ENCODE results near the gene LRRC38.
"Not testable (repeated sequence)": the region's sequence is repeated elsewhere in the genome, so short reads cannot be mapped to it uniquely, and the experiment has no call there.

Gene LRRC38, protein sequence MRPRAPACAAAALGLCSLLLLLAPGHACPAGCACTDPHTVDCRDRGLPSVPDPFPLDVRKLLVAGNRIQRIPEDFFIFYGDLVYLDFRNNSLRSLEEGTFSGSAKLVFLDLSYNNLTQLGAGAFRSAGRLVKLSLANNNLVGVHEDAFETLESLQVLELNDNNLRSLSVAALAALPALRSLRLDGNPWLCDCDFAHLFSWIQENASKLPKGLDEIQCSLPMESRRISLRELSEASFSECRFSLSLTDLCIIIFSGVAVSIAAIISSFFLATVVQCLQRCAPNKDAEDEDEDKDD

DNA sequence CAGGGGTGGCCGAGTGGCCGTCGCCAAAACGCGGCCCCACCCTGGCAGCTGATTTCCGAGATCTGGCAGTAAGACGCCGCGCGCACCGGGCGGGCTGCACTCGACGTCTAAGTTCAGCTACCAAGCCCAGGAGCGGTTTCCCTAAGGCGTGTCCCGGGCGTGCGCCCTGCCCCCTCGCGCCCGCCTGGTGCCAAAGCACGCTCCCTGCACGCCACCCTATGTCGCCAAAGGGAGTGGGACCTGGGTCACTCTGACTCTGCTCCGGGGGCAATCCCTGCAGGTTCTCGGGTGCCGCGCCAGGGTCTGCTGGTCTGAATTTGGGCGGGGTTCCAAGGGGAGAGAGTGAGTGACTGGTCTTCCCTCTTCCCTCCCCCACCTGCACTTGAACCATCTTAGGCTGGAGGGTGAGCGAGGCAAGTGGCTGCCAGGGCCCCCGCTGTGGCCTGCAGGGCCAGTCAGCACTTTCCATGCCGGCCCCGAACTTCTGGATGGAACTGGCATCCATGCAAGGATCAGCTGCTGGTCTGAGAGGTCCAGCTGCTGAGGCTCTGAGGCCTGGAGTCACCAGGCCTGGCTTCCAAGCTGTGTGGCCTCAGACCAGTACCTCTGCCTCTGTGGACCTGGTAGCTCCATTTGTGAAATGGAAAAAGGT lies at the start of gene LRRC38:
TSS of gene LRRC38 (minus strand) at position 109 of the 652 bp plus-strand sequence. CDS start 410 bp downstream, outside the sequence.
- no peak for DNase-seq (ENCODE audit: low read depth)

DNA sequence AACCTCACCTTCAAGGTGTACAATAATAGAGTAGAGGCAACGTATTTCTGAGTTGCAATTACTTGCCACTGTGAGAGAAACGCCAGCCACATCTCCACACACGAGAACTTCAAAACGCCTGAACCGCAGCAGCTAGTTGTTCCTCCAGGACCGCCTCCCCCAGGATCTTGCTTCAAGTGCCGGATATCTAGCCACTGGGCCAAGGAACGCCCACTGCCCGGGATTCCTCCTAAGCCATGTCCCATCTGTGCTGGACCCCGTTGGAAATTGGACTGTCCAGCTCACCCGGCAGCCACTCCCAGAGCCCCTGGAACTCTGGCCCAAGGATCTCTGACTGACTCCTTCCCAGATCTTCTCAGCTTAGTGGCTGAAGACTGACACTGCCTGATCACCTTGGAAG lies 49.2 kb upstream of the LRRC38 start:
- DNase-seq (ENCODE audit: low read depth) = not testable (repeated sequence)

DNA sequence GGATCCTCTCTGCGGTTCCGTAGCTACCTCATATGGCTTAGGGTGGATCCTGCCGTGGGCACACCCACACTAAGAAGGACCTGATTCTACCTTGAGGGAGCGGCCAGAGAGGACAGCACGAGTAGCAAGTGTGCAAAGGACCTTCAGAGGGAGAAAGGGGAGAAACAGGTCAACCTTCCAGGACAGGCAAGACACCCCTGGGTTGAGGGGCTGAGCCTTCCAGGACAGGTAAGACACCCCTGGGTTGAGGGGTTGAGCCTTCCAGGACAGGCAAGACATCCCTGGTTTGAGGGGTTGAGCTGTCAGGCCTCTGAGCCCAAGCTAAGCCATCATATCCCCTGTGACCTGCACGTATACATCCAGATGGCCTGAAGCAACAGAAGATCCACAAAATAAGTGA lies 46.7 kb upstream of the LRRC38 start:
- no peak for DNase-seq (ENCODE audit: low read depth)

DNA sequence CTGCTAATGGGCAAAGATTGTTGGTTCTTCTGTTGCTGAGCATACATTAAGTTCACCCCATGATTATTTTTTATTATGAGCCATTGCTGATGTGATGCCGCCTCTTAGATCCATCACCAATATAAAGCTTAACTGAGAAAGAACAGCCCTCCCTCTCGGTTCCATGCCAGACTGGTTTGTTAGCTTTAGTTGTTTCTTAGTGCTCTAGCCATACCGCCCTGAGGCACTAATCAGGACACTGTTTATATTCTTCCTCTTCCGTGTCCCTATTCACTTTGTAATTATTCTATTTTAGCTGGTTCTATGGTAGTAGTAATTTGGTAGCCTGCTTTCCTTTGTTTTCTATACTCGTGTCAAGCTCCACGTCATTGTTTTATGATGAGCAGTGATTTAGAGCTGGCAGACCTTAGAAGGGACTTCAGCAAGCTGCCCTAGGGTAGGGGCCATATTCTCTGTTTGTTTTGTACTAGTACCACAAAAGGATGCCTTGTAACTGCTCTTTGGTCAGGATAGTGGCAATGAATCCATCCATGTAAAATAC lies 42.5 kb upstream of the LRRC38 start:
- no peak for DNase-seq (ENCODE audit: low read depth)

DNA sequence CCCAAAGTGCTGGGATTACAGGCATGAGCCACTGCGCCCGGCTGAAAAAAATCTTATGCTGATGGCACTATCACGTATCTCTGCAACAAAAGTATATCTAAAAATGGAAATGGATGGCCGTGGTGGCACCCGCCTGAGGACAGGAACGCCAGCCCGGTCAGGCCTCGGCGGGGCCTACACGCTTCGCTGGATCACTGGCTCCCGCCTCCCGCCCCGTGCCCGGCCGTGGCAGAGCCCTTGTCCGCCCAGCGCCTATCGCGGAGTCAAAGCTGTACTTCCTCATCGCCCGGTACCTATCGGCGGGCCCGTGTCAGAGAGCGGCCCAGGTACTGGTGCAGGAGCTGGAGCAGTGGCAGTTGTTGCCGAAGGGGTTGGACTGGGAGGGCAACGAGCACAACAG lies 41.0 kb upstream of the LRRC38 start:
- DNase-seq (ENCODE audit: low read depth) = no peak

DNA sequence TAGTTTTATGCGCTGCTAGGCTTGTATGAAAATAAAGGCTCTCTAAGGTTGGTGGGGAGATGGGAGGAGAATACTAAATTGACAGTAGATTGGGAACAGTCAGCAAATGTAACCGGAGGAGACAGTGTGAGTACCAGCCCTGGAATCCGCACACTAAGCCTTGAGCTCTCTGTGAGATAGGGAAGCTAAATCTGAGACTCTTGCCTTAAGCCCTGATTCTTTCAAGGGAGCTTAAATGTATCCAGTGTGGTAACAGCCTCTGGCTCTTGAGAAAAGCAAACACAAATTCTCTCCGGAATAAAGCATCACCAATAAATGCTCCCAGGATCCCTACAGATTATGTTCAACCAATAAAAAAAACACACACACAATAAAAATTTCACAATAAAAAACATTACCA lies 36.9 kb upstream of the LRRC38 start:
- no peak for DNase-seq (ENCODE audit: low read depth)

DNA sequence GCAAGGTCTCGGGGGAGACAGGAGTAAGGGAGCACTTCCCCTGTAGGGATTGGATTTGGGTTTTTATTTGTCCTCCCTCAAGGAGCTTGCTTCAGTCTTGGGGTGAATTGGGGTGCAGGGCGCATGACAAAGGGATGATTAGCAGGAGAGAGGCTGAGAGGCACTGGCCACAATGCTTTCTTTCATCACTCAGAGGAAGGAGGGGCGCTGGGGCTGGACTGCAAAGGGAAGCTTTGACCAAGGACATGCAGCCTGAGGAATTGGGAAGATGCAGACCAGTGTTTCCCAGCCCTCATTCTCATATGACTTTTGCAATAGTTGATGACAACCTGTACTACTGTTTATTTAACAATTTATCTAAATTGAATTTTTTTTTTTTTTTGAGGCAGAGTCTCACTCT lies 35.7 kb upstream of the LRRC38 start:
- no peak for DNase-seq (ENCODE audit: low read depth)

DNA sequence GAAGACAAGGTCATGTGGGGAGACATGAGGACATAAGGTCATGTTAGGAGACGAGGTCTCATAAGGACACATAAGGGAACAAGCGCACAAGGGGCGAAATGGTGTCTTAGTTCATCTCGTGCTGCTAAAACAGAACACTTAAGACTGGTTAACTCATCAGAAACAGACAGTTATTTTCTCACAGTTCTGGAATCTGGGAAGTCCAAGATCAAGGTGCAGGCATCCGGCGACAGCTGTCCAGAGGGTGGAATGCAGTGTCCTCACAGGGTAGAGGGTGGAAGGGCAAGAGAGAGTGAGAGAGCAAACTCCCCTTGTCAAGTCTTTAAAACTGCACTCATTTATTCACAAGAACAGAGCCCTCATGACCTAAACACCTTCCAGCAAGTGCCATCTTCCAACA lies 35.2 kb upstream of the LRRC38 start:
- DNase-seq (ENCODE audit: low read depth) = no peak

DNA sequence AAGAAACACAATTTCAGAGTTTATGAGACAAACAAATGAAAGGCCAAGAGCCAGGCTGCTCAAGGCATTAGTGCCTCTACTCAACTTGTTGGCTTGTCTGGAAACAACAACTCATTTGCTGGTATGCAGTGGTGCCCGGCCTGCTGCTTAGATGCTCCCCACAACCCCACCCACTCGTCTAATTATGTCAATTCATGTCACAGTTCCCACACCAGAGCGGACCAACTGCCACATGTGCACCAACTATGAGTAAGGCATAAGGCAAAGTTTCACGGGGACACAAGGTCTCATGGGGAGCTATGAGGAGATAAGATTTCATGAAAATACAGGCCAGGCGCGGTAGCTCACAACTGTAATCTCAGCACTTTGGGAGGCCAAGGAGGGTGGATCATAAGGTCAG lies 34.5 kb upstream of the LRRC38 start:
- no peak for DNase-seq (ENCODE audit: low read depth)

DNA sequence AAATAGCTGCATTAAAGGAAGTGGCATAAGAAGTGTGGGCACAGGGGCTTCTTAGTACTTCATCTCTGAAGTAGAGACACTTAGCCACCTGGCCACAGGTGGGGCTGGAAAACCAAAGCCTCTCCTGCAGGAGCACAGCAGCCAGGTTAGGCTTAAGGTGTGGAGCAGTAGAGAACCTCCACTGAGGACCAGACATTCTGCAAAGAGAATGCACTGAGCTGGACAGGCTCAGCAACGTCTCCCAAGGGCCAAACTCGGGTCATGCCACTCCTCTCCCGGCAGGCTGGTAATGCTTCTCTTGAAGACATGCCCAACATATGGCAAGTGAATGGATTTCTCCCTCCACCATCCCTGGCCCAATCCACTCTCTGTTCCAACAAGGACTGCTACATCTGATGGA lies 33.0 kb upstream of the LRRC38 start:
- no peak for DNase-seq (ENCODE audit: low read depth)

DNA sequence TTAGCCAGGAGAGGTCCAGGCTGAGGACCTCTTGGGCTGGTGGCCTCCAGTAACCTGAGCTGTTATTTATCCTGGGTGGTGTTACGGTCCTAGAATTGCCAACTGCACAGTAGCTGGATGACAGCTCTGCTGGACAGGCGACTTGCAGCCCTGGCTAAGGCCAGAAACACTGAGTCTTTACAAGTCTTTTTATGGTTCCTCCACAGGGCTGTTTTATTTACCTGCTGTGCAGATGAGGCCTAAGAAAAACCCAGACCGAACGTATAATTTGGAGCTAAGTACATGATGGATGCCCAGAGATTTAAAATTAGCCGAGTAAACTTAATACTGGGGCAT lies 30.4 kb upstream of the LRRC38 start:
- DNase-seq (ENCODE audit: low read depth) = no peak

DNA sequence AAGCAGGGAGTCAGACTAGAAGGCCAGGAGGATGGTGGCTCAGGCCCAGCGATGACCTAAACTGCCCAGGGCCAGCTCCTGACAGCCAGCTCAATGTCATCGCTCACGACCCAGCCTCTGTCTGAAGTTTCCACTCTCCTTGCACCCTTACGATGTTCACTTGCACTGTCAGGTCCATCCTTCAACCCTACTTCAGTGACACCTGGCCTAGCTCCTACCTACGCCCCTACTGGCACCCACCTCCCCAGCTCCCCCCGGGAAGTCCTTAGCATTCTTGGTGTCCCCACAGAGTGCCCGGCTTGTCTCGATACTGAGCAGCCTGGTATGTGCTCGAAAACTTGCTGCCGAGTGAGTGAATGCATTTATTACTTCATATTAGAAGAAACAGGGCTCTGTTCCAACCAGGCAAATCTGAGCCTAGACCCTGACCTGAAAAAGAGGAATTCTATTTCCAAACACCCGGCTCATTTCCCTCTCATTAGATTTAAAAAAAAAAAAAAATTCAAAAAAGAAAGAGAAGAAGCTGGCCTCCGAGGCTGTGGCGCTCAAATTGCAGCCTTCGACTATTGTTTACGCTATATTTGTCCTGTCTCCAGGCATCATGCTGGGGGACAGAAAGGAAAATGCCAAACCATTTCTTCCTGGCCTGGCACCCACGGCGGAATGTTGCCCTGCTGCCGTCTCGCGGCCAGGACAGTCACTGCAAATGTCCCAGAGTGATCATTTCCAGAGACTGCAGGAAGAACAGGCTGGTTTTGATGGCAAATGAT lies 29.8 kb upstream of the LRRC38 start:
- no peak for DNase-seq (ENCODE audit: low read depth)

DNA sequence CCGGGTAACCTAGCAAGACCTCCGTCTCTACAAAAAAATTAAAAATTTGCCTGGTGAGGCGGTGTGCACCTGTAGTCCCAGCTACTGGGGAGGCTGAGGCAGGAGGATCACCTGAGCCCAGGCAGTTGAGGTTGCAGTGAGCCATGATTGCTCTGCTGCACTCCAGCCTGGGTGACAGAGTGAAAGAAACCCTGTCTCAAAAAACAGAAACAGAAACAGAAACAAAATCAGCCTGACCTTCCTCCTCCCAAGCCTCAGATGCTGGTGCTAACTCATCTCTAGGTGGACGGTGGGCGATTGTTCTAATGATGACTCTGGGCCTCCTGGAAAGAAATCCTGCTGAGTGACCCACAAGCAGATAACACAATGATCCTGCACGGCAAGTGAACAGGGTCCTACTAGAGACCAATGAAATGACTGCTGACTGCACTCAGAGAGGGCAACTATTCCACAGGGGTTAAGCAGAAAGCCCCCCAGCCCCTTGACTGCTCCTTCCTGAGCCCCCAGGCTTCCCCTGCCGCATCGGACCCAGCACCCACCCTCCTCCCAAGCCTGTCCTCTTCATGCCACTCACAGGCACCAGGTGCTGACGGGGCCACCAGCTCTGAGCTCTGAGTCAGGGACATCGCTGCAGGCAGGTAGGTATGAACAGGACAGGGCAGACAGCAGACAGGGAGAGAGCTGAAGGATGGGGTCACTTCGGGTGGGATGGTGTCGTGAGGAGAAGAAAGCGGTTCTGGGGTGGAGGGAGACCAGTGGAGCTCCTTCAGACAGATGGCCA lies 27.8 kb upstream of the LRRC38 start:
- no peak for DNase-seq (ENCODE audit: low read depth)

DNA sequence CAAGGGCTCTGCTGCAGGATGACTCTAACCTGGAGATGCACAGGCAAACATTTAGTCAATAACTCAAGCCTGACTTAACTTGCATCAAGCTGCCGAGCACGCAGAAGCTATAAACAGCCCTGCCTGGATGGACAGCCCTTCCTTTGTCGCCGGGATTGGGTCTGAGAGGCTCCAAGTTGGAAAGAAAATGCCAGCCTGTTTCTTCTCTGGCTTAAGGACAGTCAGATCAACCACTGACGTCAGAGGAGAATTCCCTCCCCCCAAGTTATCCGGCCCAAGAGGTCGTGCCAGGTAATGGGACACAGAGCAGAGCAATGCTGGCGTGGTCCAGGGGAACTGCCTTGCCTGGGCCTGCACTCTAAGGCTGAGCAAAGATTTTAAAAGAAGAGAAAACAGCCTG lies 27.1 kb upstream of the LRRC38 start:
- DNase-seq (ENCODE audit: low read depth) = no peak

DNA sequence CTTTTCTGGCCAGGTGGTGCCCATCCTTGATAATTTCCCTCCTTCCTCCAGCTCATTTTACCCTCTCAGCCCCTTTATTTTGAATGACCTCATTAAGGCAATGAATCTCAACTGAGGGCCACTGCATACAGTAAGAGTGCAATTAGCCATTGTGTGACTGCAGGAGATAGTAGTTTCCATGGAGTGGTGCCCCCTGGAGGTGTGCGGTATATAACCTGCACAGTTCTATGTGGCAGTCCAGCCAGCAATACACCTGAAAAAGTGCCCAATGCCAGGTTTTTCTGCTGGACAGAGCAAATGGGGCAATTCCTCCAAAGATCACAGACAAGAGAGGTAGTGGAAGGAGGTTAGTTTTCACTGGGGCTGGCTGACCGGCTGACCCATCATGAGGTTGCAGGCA lies 25.9 kb upstream of the LRRC38 start:
- DNase-seq (ENCODE audit: low read depth) = no peak

DNA sequence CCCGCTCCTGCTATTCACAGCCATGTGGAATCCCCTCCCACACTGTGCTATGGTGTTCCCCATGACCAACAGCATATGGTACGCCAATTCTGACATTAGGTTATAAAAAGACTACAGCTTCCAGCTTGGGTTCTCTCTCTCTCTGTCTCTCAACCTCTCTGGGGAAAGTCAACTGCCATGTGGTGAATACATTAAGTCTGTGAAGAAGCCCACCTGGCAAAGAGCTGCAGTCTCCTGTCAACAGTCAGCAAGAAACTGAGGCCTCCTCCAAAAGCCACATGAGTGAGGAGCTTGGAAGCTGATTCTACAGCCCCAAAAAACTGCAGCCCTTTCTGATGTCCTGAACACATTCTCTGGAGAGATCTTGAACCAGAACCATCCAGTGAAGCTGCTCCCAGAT lies 25.0 kb upstream of the LRRC38 start:
- no peak for DNase-seq (ENCODE audit: low read depth)

DNA sequence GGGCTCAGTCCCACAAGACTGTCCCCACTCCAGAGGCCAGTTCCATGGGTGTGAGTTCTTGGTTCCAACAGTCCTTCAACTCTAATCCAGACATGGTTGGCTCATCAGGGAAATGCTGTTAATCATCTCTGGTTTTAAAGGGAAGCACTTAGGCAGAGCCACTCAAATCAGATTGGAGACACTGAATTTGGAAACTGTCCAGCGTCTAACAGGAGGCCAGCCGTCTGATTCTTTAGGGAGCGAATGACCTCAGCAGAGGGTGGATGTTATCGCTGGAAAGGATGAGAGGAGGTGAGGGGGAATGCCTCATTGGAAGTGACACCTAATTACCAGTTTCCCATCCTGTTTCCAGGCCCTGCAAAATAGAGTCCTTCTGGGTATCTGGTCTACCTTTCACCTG lies 22.8 kb upstream of the LRRC38 start:
- DNase-seq (ENCODE audit: low read depth) = no peak

DNA sequence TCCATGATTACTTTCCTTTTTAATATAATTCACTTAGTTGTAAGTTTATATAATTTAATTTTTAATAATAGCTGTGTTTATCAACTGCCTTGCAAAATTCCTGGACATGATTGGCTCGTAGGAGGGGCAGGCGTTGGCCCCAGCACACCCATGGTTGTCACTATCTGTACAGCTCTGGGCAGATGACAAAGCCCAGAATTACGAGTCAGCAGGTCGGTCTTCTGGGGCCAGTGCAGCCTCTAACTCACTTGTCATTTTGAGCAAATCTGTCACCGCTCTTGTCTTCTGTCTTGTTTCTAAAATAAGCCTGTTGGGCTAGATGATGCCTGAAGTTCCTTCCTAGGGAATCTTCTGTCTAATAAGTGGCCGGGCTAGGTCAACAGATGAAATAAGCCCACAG lies 21.4 kb upstream of the LRRC38 start:
- no peak for DNase-seq (ENCODE audit: low read depth)

DNA sequence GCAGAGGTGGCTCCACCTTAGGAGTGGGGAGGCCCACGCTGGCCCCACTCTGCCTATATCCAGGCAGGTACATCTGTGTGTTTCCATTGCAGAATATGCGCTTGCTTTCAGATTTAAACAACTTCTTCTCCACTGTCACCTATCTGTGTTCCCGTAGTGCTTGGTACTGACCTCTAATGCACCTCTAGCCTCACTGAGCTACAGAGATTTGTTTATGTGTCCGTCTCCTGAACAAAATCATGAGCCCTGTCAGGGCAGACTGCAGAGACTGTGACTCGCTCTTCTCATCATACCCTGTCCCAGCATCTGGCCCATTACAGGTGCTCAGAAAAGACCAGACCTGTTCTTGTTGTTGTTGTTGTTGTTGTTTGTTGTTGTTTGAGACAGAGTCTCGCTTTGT lies 14.5 kb upstream of the LRRC38 start:
- no peak for DNase-seq (ENCODE audit: low read depth)

DNA sequence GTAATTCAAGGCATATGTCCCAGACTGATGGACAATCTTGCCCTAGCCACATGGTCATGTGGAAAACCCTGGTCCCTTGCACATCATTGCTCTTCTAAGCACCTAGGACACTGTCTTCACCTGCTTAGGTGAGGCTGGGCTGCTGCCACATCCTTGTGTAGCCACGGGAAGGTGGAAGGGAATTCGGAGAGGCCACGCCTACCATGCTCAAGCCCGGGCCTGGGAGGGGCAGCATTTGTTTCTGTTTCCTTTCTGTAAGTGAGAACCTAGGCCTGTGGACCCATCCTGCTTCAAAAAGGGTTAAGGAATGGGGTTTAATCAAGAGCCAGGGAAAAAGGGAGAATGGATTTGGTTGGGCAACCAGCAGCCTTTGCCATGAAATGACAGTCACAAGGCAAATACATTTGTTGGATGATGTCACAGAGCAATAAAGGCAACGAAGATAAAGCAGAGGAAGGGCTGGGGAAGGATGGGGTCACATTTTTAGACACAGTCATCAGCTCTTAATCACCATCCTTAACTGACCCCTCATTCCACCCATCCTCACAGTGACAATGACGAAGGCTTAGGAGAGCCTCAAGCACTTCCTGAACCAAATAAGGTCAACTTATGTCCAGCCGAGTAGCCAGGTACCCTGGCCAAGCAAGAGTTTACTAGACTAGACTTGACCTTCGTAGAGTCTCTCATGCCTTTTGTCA lies 10.1 kb upstream of the LRRC38 start:
- no peak for DNase-seq (ENCODE audit: low read depth)

DNA sequence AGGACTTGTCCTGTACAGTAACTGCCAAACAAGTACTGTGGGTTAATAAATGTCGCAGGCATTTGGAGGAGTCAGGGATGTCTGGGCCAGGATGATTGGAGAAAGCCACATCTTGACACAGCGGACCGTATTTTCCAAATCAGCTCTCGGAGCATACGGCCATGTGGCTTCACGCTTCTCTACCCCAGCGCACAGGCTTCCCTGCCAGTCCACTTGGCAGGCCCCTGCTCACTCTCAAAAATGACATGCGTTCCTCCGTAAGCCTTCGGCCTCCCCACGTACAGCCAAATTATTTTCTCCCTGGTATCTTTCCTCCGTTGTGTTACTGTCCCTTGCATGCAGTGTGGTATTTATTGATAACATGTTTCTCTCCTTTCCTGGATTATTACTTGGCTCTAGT lies 7.2 kb upstream of the LRRC38 start:
- DNase-seq (ENCODE audit: low read depth) = no peak
